ENCODE results near the gene MDN1. TPM values are rescaled to one million over a fixed set of nuclear protein-coding genes. Genes with fewer than 3 reads are reported as not detected.

MDN1 gene
- total RNA-seq, 2 experiments from 2014 or later: 69.0 TPM

- peak; percentile 67 for ATAC-seq
- CTCF ChIA-PET: interaction anchor here (0.6 to 2.9 kb wide), 3 partner anchors 164 to 224 kb away, joined by 3 to 10 read pairs (median 4); partner anchors contain the start of gene ANKRD6
- no peak for TF ChIP-seq CTCF (IDR thresholded peaks at IDR 0.05)
Observed at GRCh38 chr6:89596484-89596883, 223.1 kb downstream of the MDN1 start.

GRCh38 chr6:89596056-89596455 is 223.5 kb downstream of the MDN1 start:
- Mint-ChIP-seq H3K27me3 (no peaks in the 10 kb centered on the region), H3K36me3 (ENCODE audit: low read depth) (peaks cover 7% of the 10 kb centered on the region), H3K27ac (peak overlapping the region; percentile 92), H3K4me3 (no peak overlapping the region), H3K9me3 (peaks cover 10% of the 10 kb centered on the region), H3K4me1 (ENCODE audit: low read depth) (peaks cover 31% of the 10 kb centered on the region)
- ATAC-seq: peak; percentile 84
- ChIA-PET POLR2A (no interaction called here), CTCF (interaction anchor here (0.6 to 2.9 kb wide), 3 partner anchors 164 to 224 kb away, joined by 3 to 10 read pairs (median 4); partner anchors contain the start of gene ANKRD6)
- intact Hi-C loops (cut with micrococcal nuclease): no loop called here
- no peak for TF ChIP-seq CTCF (IDR thresholded peaks at IDR 0.05)
- DNase-seq: peak; percentile 24

More at GRCh38 chr6:89596484-89596883, 223.1 kb downstream of the MDN1 start:
- POLR2A ChIA-PET: interaction anchor here (0.6 kb wide), 1 partner anchor 42 kb away, joined by 3 read pairs; the partner anchor contains the start of gene LYRM2
- peaks cover 31% of the 10 kb centered on the region for H3K4me1 Mint-ChIP-seq (ENCODE audit: low read depth)
- H3K27me3 Mint-ChIP-seq: no peaks in the 10 kb centered on the region
- DNase-seq: peak; percentile 36
- H3K4me3 Mint-ChIP-seq: no peak overlapping the region
- peak overlapping the region; percentile 92 for H3K27ac Mint-ChIP-seq
- peaks cover 10% of the 10 kb centered on the region for H3K9me3 Mint-ChIP-seq
- H3K36me3 Mint-ChIP-seq (ENCODE audit: low read depth): peaks cover 7% of the 10 kb centered on the region
- intact Hi-C loops (cut with micrococcal nuclease): no loop called here

Other genes with a start within 250 kb of the MDN1 start
- 10 to 100 TPM; 23.6 to 23.7 TPM for gene LYRM2, start 181.0 kb downstream of the MDN1 start, total RNA-seq
- gene CASP8AP2, start 10.1 kb upstream of the MDN1 start, total RNA-seq: 10 to 100 TPM; 33.3 to 33.6 TPM
- not detected for gene GJA10, start 74.7 kb upstream of the MDN1 start, total RNA-seq

Data from activated CD8-positive, alpha-beta T cell treated with anti-CD3 and anti-CD28 coated beads for 36 hours (primary cell).